Measurements from ENCODE around the gene MMP23B.

MMP23B gene

GRCh38 chr1:1677718-1678580 lies 46.0 kb downstream of the MMP23B start:
- H2AFZ ChIP-seq (ENCODE audit: insufficient read depth, low read length, poor library complexity) = no peak overlapping the region
- no peak for DNase-seq
- H4K91ac ChIP-seq (ENCODE audit: low read depth, low read length) = no peak overlapping the region
- H3K79me2 ChIP-seq (ENCODE audit: control insufficient read depth, insufficient read depth, low read length, poor library complexity) = no peaks in the 10 kb centered on the region
- peaks cover 6 to 15% of the 10 kb centered on the region in 2 experiments for H3K36me3 ChIP-seq (ENCODE audit: control insufficient read depth in 1 of 2, insufficient read depth in 2 of 2, low read length in 2 of 2)
- H3K27me3 ChIP-seq (ENCODE audit: insufficient read depth, low read length) = no peaks in the 10 kb centered on the region
- H3K79me1 ChIP-seq (ENCODE audit: low read length) = no peaks in the 10 kb centered on the region
- H3K18ac ChIP-seq (ENCODE audit: low read length) = no peak overlapping the region
- no peak overlapping the region for H3K4me3 ChIP-seq (ENCODE audit: low read depth, low read length)
- H3K4me2 ChIP-seq (ENCODE audit: low read length) = no peak overlapping the region
- no peak overlapping the region for H4K8ac ChIP-seq (ENCODE audit: low read depth, low read length)
- no peak overlapping the region for H3K4ac ChIP-seq (ENCODE audit: low read depth, low read length)
- no peaks in the 10 kb centered on the region for H3K4me1 ChIP-seq (ENCODE audit: control insufficient read depth in 1 of 2, insufficient read depth in 2 of 2, low read length in 2 of 2)
- no peak overlapping the region for H3K23ac ChIP-seq (ENCODE audit: low read length)
- H3K27ac ChIP-seq (ENCODE audit: low read depth, low read length) = no peak overlapping the region
- no peaks in the 10 kb centered on the region for H3K9me3 ChIP-seq (ENCODE audit: insufficient read depth, low read depth, low read length)
- no peak overlapping the region for H4K12ac ChIP-seq (ENCODE audit: low read depth, low read length)
- no peak overlapping the region for H2BK120ac ChIP-seq (ENCODE audit: insufficient read depth, low read length, poor library complexity)
- H3K9ac ChIP-seq (ENCODE audit: low read length) = no peak overlapping the region
- H2BK5ac ChIP-seq (ENCODE audit: low read depth, low read length, poor library complexity) = no peak overlapping the region
- no peak overlapping the region for H2AK5ac ChIP-seq (ENCODE audit: low read length)
- no peak overlapping the region for H2BK12ac ChIP-seq (ENCODE audit: low read length)
- H3K14ac ChIP-seq (ENCODE audit: low read length) = no peak overlapping the region
- WGBS (ENCODE audit: extremely low coverage, insufficient coverage, insufficient read length) = no CpG with 5 or more reads among the region's 39 CpGs

DNA sequence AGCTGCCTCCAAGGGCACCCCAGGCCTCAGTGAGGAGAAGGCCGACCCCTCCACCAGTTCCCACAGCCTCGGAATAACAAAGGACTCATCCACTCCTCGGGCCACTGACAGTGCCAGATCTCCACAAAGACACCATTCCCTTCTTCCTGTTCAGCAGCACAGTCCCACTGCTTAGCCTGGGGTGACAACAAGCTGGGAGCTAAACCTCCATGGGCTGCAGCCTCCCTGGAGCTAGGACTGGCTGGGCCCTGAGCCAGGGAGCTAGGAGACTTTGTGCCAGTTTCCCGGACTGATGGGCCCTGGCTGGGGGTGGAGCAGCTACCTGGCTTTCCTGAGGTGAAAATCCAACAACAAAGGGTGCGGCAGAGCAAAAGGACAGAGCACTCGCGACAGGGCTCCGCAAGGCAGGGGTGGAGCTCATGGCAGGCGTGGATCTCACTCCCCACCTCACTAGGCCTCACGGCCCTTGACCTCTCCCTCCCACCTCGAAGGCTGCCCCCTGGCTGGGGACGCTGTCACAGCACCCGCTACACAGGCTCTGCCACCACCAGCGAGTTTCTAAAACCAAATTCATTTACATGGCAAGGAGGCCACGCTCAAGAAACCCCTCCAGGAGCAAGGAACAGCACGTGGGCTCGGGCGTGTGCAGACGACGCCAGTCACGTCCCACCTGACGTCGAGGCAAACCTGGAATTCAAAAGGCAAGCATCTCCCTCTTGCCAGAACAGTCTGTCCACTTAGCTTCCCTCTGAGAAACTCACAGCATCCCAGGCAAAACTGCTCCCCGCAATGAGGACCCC lies 46.8 kb downstream of the MMP23B start:
- Histone ChIP-seq H2BK5ac (ENCODE audit: low read depth, low read length, poor library complexity) (no peak overlapping the region), H2AFZ (ENCODE audit: insufficient read depth, low read length, poor library complexity) (no peak overlapping the region), H3K79me2 (ENCODE audit: control insufficient read depth, insufficient read depth, low read length, poor library complexity) (peaks cover 2% of the 10 kb centered on the region), H3K36me3 (ENCODE audit: control insufficient read depth in 1 of 2, insufficient read depth in 2 of 2, low read length in 2 of 2) (peaks cover 10 to 13% of the 10 kb centered on the region in 2 experiments), H3K9ac (ENCODE audit: low read length) (no peak overlapping the region), H3K79me1 (ENCODE audit: low read length) (no peaks in the 10 kb centered on the region), H3K14ac (ENCODE audit: low read length) (no peak overlapping the region), H4K12ac (ENCODE audit: low read depth, low read length) (no peak overlapping the region), H2AK5ac (ENCODE audit: low read length) (no peak overlapping the region), H3K27ac (ENCODE audit: low read depth, low read length) (no peak overlapping the region), H3K4me3 (ENCODE audit: low read depth, low read length) (no peak overlapping the region), H3K4ac (ENCODE audit: low read depth, low read length) (peak overlapping the region; percentile 13), H4K8ac (ENCODE audit: low read depth, low read length) (no peak overlapping the region), H3K18ac (ENCODE audit: low read length) (no peak overlapping the region), H2BK12ac (ENCODE audit: low read length) (no peak overlapping the region), H3K9me3 (ENCODE audit: insufficient read depth, low read depth, low read length) (no peaks in the 10 kb centered on the region), H4K91ac (ENCODE audit: low read depth, low read length) (no peak overlapping the region), H3K4me2 (ENCODE audit: low read length) (no peak overlapping the region), H3K23ac (ENCODE audit: low read length) (no peak overlapping the region), H2BK120ac (ENCODE audit: insufficient read depth, low read length, poor library complexity) (no peak overlapping the region), H3K27me3 (ENCODE audit: insufficient read depth, low read length) (no peaks in the 10 kb centered on the region), H3K4me1 (ENCODE audit: control insufficient read depth in 1 of 2, insufficient read depth in 2 of 2, low read length in 2 of 2) (no peaks in the 10 kb centered on the region)
- WGBS (ENCODE audit: extremely low coverage, insufficient coverage, insufficient read length) = no CpG with 5 or more reads among the region's 24 CpGs
- no peak for DNase-seq

DNA sequence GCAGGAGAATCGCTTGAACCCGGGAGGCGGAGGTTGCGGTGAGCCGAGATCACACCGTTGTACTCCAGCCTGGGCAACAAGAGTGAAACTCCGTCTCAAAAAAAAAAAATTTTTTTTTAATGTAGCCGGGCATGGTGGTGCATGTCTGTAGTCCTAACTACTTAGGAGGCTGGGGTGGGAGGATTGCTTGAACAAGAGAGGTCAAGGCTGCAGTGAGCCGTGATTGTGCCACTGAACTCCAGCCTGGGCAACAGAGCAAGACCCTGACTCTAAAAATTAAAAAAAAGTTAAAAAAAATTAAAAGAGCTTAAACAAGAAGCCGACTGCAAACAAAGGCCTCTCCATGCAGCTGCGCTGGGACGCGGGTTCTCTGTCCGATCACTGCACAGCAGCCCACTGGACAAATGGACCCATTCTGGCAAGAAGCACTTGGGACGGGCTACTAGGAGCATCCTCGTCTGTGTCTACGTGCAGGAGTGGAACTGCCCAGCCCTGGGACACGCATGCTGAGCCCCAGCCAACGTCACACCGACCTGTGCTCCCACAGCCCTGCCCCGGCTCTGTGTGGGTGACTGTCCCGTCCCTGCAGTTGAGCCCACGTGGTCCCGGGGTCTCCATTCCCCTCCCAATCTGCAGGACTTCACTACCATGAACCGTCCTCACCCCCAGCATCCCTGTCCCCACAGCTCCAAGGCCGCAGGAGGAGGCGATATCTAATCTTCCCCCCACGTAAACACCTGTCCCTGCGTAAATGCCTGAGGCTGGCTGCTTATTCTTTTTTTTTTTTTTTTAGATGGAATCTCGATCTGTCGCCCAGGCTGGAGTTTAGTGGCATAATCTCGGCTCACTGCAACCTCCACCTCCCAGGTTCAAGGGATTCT lies 48.3 kb downstream of the MMP23B start:
- Histone ChIP-seq H3K14ac (ENCODE audit: low read length) (no peak overlapping the region), H2BK120ac (ENCODE audit: insufficient read depth, low read length, poor library complexity) (no peak overlapping the region), H3K4me3 (ENCODE audit: low read depth, low read length) (no peak overlapping the region), H3K27ac (ENCODE audit: low read depth, low read length) (no peak overlapping the region), H3K36me3 (ENCODE audit: control insufficient read depth in 1 of 2, insufficient read depth in 2 of 2, low read length in 2 of 2) (peaks cover 6% of the 10 kb centered on the region in 2 experiments), H2BK5ac (ENCODE audit: low read depth, low read length, poor library complexity) (no peak overlapping the region), H3K18ac (ENCODE audit: low read length) (peak overlapping the region; percentile 2), H3K4me2 (ENCODE audit: low read length) (no peak overlapping the region), H3K4ac (ENCODE audit: low read depth, low read length) (no peak overlapping the region), H4K8ac (ENCODE audit: low read depth, low read length) (no peak overlapping the region), H3K9ac (ENCODE audit: low read length) (no peak overlapping the region), H2AFZ (ENCODE audit: insufficient read depth, low read length, poor library complexity) (no peak overlapping the region), H3K9me3 (ENCODE audit: insufficient read depth, low read depth, low read length) (no peaks in the 10 kb centered on the region), H2AK5ac (ENCODE audit: low read length) (no peak overlapping the region), H3K79me1 (ENCODE audit: low read length) (no peaks in the 10 kb centered on the region), H4K91ac (ENCODE audit: low read depth, low read length) (no peak overlapping the region), H3K27me3 (ENCODE audit: insufficient read depth, low read length) (no peaks in the 10 kb centered on the region), H2BK12ac (ENCODE audit: low read length) (no peak overlapping the region), H3K79me2 (ENCODE audit: control insufficient read depth, insufficient read depth, low read length, poor library complexity) (peaks cover 2% of the 10 kb centered on the region), H3K4me1 (ENCODE audit: control insufficient read depth in 1 of 2, insufficient read depth in 2 of 2, low read length in 2 of 2) (no peaks in the 10 kb centered on the region), H4K12ac (ENCODE audit: low read depth, low read length) (no peak overlapping the region), H3K23ac (ENCODE audit: low read length) (no peak overlapping the region)
- DNase-seq = no peak
- WGBS (ENCODE audit: extremely low coverage, insufficient coverage, insufficient read length) = no CpG with 5 or more reads among the region's 32 CpGs

DNA sequence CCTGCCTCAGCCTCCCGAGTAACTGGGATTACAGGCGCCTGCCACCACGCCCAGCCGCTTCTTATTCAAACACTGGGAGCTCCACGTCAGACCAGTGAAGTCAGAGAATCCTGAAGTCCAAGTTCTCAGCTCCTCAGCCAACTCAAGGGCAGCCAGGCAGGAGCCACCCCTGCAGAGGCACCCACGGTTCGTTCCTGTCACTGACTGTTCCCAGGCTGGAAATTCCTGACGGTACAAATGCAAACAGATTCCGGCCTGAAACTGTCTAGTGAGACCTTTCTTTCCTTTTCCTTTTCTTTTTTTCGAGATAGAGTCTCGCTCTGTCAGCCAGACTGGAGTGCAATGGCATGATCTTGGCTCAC lies 48.9 kb downstream of the MMP23B start:
- Histone ChIP-seq H3K14ac (ENCODE audit: low read length) (no peak overlapping the region), H3K27me3 (ENCODE audit: insufficient read depth, low read length) (no peaks in the 10 kb centered on the region), H4K91ac (ENCODE audit: low read depth, low read length) (no peak overlapping the region), H2AFZ (ENCODE audit: insufficient read depth, low read length, poor library complexity) (no peak overlapping the region), H4K12ac (ENCODE audit: low read depth, low read length) (no peak overlapping the region), H3K79me1 (ENCODE audit: low read length) (no peaks in the 10 kb centered on the region), H3K4me3 (ENCODE audit: low read depth, low read length) (no peak overlapping the region), H3K79me2 (ENCODE audit: control insufficient read depth, insufficient read depth, low read length, poor library complexity) (peaks cover 2% of the 10 kb centered on the region), H2BK12ac (ENCODE audit: low read length) (no peak overlapping the region), H3K36me3 (ENCODE audit: control insufficient read depth in 1 of 2, insufficient read depth in 2 of 2, low read length in 2 of 2) (peaks cover 6% of the 10 kb centered on the region in 2 experiments), H2BK120ac (ENCODE audit: insufficient read depth, low read length, poor library complexity) (no peak overlapping the region), H3K18ac (ENCODE audit: low read length) (no peak overlapping the region), H4K8ac (ENCODE audit: low read depth, low read length) (no peak overlapping the region), H2BK5ac (ENCODE audit: low read depth, low read length, poor library complexity) (no peak overlapping the region), H3K4ac (ENCODE audit: low read depth, low read length) (no peak overlapping the region), H3K23ac (ENCODE audit: low read length) (no peak overlapping the region), H3K4me2 (ENCODE audit: low read length) (no peak overlapping the region), H3K9me3 (ENCODE audit: insufficient read depth, low read depth, low read length) (no peaks in the 10 kb centered on the region), H3K4me1 (ENCODE audit: control insufficient read depth in 1 of 2, insufficient read depth in 2 of 2, low read length in 2 of 2) (no peaks in the 10 kb centered on the region), H2AK5ac (ENCODE audit: low read length) (no peak overlapping the region), H3K27ac (ENCODE audit: low read depth, low read length) (no peak overlapping the region), H3K9ac (ENCODE audit: low read length) (no peak overlapping the region)
- no CpG with 5 or more reads among the region's 11 CpGs for WGBS (ENCODE audit: extremely low coverage, insufficient coverage, insufficient read length)
- no peak for DNase-seq

Measured in trophoblast cell (in vitro differentiated cells and primary cell).